Lower leg skin (tissue), 4 donors: ENCODE data around the gene HTR7. TPM values are rescaled to one million over a fixed set of nuclear protein-coding genes. Genes with fewer than 3 reads are reported as not detected.

Experiments used
- DNase-seq, 2 donors: peaks; one replicate each; pipeline ENCODE4 v3.0.0-alpha.2; 2019; ENCODE audit warnings: low spot score in 2 of 2
- H3K4me3 ChIP-seq: fragments of 200-600 bp; sonication (generic); 2 replicates; pipeline ENCODE4 v1.5.1; 2017; ENCODE audit warnings: mild to moderate bottlenecking, low read depth; ENCODE audit not compliant: poor library complexity, severe bottlenecking
- CTCF ChIP-seq, 3 donors: fragments of 450-650 bp; IDR thresholded peaks; one replicate each; pipeline ENCODE4 v1.5.1; 2016; ENCODE audit warnings: antibody characterized with exemption in 3 of 3, mild to moderate bottlenecking in 3 of 3, moderate library complexity in 2 of 3
- POLR2A ChIP-seq, 2 donors: fragments of 450-650 bp; IDR thresholded peaks; one replicate each; pipeline ENCODE4 v1.6.1; 2016 to 2017; ENCODE audit warnings: antibody characterized with exemption in 2 of 2, mild to moderate bottlenecking in 1 of 2, moderate library complexity in 1 of 2
- WGBS, 2 donors: methylation state at CpG; one replicate each; pipeline ENCODE4 v1.1.5; 2018; 5-methylcytosine and 5-hydroxymethylcytosine counted together
- intact Hi-C: fragments of 100-400 bp; cut with DNase I; formaldehyde crosslinking; loops from one replicate; pipeline ENCODE4 v1.15.0; 2023; ENCODE audit warnings: low total_unique reads
- total RNA-seq, 4 donors: library from RNA; depleted of rRNA; stranded (reverse); fragments of >200 nt; gene quantifications; one replicate each; pipeline ENCODE4 v1.1.0, GENCODE V29; 2016

Gene HTR7
- total RNA-seq, 4 donors from 2014 or later, result 0.08 to 0.94 (median 0.45) TPM

- 50 to 70% methylated on average over 2 of the region's 2 CpGs for WGBS, 2 donors
- intact Hi-C loops, result no loop called here
- TF ChIP-seq CTCF (IDR thresholded peaks at IDR 0.05) (no peak), POLR2A (IDR thresholded peaks at IDR 0.05) (no peak)
- DNase-seq, result no peak
- H3K4me3 ChIP-seq, result no peak overlapping the region
These were observed 123.4 kb downstream of the HTR7 start for GRCh38 chr10:90734415-90734814.

GRCh38 chr10:90732581-90732980 lies 125.3 kb downstream of the HTR7 start:
- no peak for DNase-seq
- no peak for TF ChIP-seq CTCF (IDR thresholded peaks at IDR 0.05)
- TF ChIP-seq POLR2A (IDR thresholded peaks at IDR 0.05), result no peak
- H3K4me3 ChIP-seq, result no peak overlapping the region
- 66 to 68% methylated on average over 3 of the region's 3 CpGs for WGBS, 2 donors
- intact Hi-C loops, result no loop called here

GRCh38 chr10:90723416-90724068 lies 134.3 kb downstream of the HTR7 start:
- no peak for TF ChIP-seq CTCF (IDR thresholded peaks at IDR 0.05)
- no peak for TF ChIP-seq POLR2A (IDR thresholded peaks at IDR 0.05)
- no peak for DNase-seq
- no peak overlapping the region for H3K4me3 ChIP-seq
- 49 to 58% methylated on average over 6 of the region's 6 CpGs for WGBS, 2 donors
- intact Hi-C loops, result no loop called here

- TF ChIP-seq CTCF (IDR thresholded peaks at IDR 0.05) (no peak), POLR2A (IDR thresholded peaks at IDR 0.05) (no peak)
- intact Hi-C loops, result no loop called here
- WGBS, 2 donors, result 85 to 97% methylated on average over 5 of the region's 5 CpGs
- H3K4me3 ChIP-seq, result no peak overlapping the region
- no peak for DNase-seq
These were observed 135.0 kb downstream of the HTR7 start for GRCh38 chr10:90722832-90723231.

GRCh38 chr10:90718182-90718581 lies 139.7 kb downstream of the HTR7 start:
- intact Hi-C loops, result no loop called here
- 59 to 67% methylated on average over 3 of the region's 3 CpGs for WGBS, 2 donors
- no peak overlapping the region for H3K4me3 ChIP-seq
- TF ChIP-seq POLR2A (IDR thresholded peaks at IDR 0.05) (no peak), CTCF (IDR thresholded peaks at IDR 0.05) (no peak)
- no peak for DNase-seq

GRCh38 chr10:90712529-90712928 lies 145.3 kb downstream of the HTR7 start:
- WGBS, 2 donors, result 66 to 70% methylated on average over 3 of the region's 3 CpGs

More at GRCh38 chr10:90712529-90712928, 145.3 kb downstream of the HTR7 start:
- intact Hi-C loops, result no loop called here
- no peak for TF ChIP-seq CTCF (IDR thresholded peaks at IDR 0.05)
- TF ChIP-seq POLR2A (IDR thresholded peaks at IDR 0.05), result no peak
- no peak for DNase-seq
- no peak overlapping the region for H3K4me3 ChIP-seq
